ACHN (cell line): ENCODE measurements around the gene ZNF488.

ENCODE experiments used
- DNase-seq: peaks from one replicate; pipeline ENCODE4 v3.0.0-alpha.2; 2015
- in situ Hi-C: cut with HindIII; loops from 2 replicates; pipeline ENCODE4 v1.10.0; 2017; ENCODE audit warnings: low sequenced_read_pairs, low pct_ligation_motif_present, low pct_unique_long_range_greater_than_20kb

The ZNF488 gene

DNA sequence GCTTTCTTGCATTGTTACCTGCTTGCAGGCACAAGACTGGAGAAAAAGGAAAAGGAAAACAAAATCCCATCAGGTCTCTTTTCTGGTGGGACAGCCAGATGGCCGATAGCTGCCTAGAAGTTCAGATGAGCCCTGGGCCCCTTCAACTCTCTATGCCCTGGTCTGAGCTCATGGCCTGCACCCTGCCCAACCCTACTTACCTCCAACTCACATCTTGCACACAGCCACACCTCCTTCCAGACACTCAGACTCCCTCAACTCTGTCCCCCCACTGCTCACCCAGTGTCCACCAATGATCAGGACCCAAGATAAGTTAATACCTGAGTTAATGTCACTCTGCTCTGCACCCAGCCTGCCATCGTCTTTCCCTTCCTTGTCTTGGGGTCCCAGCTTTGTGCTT is 25.0 kb downstream of the ZNF488 start:
- DNase-seq: no peak
- in situ Hi-C loops: no loop called here

DNA sequence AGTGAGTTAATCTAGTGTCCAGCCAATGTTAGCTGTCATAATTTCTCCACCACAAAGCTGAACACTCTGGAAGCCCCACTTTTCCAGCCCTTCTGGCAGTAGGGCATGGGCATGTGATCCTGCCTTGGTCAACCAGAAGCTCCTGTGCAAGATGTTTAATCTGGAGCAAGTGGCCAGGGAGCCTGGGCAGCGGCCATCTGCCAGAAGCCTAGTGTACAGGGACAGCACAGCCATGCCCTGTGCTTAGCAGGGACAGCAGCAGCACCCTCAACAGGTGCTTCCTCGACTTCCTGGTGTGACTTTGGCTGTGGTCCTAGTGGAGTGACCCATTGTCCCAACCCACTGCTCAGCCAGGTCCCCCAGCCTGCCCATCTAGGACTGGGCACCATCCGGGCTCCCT is 25.6 kb downstream of the ZNF488 start:
- no peak for DNase-seq
- in situ Hi-C loops: no loop called here

DNA sequence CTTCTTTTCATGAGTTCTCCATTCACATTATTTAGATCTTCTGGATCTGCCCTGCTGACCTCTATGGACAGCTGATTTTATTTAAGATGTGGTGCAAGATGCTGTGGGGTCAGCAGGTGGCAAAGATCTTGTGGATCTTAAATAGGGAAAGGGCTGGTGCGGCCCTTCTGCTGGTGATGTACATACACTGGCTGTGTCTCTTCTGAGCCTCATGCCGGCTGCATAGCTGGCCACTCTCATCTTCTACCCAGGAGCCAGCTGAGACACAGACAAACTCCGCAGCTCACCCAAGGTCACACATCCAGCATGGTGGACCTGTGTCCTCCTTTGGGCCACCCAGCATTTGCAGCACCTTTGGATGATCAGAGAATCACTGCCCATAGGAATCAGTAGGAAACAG is 26.2 kb downstream of the ZNF488 start:
- no peak for DNase-seq
- in situ Hi-C loops: no loop called here

DNA sequence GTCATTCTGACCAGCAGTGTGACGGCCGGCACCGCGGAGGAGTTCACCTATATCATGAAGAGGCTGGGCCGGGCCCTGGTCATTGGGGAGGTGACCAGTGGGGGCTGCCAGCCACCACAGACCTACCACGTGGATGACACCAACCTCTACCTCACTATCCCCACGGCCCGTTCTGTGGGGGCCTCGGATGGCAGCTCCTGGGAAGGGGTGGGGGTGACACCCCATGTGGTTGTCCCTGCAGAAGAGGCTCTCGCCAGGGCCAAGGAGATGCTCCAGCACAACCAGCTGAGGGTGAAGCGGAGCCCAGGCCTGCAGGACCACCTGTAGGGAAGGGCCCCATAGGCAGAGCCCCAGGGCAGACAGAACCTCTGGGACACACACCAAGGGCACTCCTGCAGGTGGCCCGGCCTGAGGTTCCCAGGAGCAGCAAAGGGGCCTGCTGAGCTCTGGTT is 26.9 kb downstream of the ZNF488 start:
- in situ Hi-C loops: no loop called here
- no peak for DNase-seq

DNA sequence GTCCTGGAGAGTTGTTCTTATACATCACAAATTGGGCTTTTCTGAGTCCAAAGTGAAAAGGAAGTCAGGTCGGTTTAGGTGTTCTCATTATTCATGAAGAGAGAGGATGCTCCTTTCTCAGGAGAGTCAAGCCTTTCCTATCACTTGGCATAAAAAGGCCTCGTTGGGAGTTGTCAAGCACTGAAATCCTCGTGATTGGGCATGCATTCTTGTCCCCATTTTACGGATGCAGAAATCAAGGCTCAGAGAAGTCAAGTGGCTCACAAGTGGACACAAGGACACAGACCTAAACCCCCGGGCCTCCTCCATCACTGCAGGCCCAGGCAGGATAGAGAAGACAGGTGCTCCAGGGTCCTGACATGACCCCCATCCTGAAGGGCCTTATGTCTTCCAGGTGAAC is 27.4 kb downstream of the ZNF488 start:
- in situ Hi-C loops: no loop called here
- DNase-seq: no peak

DNA sequence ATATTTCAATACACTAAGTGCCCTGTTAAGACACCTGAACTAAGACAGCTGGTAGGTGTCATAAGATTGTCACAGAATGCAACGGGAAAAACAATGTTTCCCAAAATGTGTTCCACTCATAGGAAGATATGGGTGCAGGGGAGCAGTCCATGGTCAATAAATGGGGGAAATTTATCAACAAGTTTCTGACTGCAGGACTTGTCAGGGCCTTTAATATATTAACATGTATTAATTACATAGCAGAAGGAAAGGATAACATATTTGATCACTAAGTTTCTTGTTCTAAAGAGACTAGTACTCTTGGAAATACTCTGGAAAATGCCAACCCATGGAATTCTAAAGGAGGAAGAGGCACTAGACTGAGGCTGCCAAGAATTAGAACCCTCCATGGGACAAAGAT is 29.2 kb downstream of the ZNF488 start:
- DNase-seq: no peak
- in situ Hi-C loops: no loop called here

DNA sequence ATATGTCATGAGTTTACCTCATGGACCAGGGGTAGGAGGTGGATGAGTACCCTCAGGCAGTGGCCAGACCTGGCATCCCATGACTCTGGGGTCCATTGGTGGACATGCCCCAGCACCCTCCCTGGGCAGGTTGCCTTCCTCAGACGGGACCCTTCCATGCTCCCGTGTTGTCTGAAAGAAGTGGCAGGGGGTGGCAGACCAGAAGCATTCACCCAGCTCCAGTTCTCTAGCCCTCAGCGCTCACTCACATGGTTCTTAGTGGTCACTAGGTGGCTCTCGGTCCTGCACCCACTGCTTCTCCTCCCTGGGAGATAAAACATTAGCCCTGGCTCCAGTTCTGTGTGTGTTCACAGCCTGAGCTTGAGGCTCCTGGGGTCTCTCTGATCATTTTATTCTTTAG is 29.9 kb downstream of the ZNF488 start:
- peak; percentile 36 for DNase-seq
- in situ Hi-C loops: no loop called here

DNA sequence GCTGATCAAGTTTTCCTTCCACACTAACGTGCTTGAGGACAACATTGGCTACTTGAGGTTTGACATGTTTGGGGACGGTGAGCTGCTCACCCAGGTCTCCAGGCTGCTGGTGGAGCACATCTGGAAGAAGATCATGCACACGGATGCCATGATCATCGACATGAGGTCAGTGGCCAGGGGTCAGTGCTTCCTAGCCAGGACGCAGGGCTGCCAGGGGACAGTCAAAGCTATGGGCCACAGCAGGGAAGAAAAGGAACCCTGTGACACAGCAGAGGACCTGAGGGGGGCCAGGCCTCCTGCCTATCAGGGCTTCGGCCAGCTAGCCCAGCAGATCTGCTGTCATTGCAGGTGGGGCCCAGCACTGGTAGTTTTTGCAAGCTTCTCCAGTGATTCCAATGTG is 30.7 kb downstream of the ZNF488 start:
- in situ Hi-C loops: no loop called here
- DNase-seq: no peak

DNA sequence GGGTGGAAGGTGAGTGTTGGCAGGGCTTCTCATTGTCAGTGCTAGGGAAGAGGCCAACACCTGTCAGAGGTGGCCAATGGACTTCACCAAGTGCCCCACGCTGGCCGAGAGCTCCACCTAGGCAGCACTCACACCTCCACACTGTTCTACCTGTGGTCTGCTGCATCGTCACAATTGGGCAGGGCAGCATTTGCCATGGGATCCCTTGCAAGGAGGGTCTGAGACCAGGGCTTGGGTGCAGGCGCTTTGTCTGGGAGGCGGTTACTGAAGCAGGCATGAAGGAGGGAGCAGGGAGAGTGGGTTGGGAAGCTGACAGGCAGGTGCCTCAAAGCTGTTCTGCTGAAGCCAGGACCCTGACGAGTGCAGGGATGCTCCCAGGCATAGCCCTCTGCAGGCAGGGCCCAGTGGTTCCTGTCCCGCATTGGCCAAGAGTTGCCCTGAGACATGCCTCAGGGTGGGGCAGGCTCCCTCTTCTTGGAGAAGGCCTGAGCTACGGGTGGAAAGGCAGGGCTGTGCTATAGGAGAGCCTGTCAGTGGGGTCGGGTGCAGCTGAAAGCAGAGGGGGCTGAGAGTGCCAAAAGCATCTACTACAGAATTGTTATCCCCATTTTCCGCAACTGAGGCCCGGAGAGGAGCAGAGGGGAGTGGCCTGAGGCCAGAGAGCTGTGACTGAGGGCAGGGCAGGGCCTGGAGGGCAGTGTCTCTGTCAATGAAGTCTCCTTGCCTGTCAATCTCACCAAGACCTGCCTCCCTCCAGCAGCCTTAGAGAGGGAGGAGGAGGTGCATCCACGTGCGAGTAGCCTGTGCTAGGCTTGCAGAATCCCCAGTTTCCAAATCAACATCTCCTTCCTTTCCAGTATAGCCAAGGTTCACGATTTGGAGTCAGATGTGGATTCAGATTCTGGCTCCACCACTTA is 31.9 kb downstream of the ZNF488 start:
- DNase-seq: no peak
- in situ Hi-C loops: no loop called here

DNA sequence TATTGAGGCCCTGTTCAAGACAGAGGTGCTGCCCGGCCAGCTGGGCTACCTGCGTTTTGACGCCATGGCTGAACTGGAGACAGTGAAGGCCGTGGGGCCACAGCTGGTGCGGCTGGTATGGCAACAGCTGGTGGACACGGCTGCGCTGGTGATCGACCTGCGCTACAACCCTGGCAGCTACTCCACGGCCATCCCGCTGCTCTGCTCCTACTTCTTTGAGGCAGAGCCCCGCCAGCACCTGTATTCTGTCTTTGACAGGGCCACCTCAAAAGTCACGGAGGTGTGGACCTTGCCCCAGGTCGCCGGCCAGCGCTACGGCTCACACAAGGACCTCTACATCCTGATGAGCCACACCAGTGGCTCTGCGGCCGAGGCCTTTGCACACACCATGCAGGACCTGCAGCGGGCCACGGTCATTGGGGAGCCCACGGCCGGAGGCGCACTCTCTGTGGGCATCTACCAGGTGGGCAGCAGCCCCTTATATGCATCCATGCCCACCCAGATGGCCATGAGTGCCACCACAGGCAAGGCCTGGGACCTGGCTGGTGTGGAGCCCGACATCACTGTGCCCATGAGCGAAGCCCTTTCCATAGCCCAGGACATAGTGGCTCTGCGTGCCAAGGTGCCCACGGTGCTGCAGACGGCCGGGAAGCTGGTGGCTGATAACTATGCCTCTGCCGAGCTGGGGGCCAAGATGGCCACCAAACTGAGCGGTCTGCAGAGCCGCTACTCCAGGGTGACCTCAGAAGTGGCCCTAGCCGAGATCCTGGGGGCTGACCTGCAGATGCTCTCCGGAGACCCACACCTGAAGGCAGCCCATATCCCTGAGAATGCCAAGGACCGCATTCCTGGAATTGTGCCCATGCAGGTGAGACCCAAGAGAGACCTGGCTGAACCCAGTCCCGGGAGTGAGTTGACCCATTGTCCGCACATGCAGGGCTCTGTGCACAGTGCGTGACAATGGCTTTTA is 33.1 kb downstream of the ZNF488 start:
- no peak for DNase-seq
- in situ Hi-C loops: no loop called here

DNA sequence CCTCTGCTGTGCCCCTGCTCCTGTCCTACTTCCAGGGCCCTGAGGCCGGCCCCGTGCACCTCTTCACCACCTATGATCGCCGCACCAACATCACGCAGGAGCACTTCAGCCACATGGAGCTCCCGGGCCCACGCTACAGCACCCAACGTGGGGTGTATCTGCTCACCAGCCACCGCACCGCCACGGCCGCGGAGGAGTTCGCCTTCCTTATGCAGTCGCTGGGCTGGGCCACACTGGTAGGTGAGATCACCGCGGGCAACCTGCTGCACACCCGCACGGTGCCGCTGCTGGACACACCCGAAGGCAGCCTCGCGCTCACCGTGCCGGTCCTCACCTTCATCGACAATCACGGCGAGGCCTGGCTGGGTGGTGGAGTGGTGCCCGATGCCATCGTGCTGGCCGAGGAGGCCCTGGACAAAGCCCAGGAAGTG is 34.1 kb downstream of the ZNF488 start:
- in situ Hi-C loops: no loop called here
- no peak for DNase-seq

DNA sequence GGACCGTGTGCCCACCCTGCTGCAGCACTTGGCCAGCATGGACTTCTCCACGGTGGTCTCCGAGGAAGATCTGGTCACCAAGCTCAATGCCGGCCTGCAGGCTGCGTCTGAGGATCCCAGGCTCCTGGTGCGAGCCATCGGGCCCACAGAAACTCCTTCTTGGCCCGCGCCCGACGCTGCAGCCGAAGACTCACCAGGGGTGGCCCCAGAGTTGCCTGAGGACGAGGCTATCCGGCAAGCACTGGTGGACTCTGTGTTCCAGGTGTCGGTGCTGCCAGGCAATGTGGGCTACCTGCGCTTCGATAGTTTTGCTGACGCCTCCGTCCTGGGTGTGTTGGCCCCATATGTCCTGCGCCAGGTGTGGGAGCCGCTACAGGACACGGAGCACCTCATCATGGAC is 34.6 kb downstream of the ZNF488 start:
- no peak for DNase-seq
- in situ Hi-C loops: no loop called here

DNA sequence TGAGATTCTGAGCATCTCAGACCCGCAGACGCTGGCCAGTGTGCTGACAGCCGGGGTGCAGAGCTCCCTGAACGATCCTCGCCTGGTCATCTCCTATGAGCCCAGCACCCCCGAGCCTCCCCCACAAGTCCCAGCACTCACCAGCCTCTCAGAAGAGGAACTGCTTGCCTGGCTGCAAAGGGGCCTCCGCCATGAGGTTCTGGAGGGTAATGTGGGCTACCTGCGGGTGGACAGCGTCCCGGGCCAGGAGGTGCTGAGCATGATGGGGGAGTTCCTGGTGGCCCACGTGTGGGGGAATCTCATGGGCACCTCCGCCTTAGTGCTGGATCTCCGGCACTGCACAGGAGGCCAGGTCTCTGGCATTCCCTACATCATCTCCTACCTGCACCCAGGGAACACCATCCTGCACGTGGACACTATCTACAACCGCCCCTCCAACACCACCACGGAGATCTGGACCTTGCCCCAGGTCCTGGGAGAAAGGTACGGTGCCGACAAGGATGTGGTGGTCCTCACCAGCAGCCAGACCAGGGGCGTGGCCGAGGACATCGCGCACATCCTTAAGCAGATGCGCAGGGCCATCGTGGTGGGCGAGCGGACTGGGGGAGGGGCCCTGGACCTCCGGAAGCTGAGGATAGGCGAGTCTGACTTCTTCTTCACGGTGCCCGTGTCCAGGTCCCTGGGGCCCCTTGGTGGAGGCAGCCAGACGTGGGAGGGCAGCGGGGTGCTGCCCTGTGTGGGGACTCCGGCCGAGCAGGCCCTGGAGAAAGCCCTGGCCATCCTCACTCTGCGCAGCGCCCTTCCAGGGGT is 35.2 kb downstream of the ZNF488 start:
- in situ Hi-C loops: no loop called here
- DNase-seq: no peak

DNA sequence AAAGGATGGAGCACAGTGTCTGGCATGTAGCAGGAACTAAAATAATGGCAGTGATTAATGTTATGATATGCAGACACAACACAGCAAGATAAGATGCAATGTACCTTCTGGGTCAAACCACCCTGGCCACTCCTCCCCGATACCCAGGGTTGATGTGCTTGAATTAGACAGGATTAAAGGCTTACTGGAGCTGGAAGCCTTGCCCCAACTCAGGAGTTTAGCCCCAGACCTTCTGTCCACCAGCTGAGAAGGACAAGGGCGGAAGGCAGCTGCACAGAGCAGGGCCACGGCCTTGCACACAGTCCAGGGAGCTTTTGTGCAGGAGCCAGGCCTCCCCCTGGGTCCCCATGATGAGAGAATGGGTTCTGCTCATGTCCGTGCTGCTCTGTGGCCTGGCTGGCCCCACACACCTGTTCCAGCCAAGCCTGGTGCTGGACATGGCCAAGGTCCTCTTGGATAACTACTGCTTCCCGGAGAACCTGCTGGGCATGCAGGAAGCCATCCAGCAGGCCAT is 35.9 kb downstream of the ZNF488 start, which contains the start of gene RBP3:
TSS of gene RBP3 (plus strand) at position 226 of the 514 bp plus-strand sequence. CDS start at position 348, 122 bp downstream.
- in situ Hi-C loops: no loop called here
- DNase-seq: no peak

DNA sequence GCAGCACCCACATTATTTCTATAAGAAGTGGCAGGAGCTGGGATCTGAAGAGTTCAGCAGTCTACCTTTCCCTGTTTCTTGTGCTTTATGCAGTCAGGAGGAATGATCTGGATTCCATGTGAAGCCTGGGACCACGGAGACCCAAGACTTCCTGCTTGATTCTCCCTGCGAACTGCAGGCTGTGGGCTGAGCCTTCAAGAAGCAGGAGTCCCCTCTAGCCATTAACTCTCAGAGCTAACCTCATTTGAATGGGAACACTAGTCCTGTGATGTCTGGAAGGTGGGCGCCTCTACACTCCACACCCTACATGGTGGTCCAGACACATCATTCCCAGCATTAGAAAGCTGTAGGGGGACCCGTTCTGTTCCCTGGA is 36.8 kb downstream of the ZNF488 start:
- in situ Hi-C loops: no loop called here
- no peak for DNase-seq

DNA sequence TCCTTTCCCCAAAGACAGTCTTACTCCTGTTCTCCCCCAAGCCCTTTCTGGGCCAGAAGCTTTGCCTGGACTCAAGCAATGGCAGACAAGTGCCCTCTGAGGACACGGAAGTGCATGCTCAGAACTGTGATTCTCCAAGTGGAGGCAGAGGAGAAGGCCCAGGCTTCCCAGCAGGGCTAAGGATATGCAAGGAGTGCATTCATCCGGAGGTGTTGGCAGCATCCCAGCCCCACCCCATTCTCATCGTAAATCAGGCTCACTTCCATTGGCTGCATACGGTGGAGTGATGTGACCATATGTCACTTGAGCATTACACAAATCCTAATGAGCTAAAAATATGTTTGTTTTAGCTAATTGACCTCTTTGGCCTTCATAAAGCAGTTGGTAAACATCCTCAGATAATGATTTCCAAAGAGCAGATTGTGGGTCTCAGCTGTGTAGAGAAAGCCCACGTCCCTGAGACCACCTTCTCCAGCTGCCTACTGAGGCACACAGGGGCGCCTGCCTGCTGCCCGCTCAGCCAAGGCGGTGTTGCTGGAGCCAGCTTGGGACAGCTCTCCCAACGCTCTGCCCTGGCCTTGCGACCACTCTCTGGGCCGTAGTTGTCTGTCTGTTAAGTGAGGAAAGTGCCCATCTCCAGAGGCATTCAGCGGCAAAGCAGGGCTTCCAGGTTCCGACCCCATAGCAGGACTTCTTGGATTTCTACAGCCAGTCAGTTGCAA is 37.4 kb downstream of the ZNF488 start:
- no peak for DNase-seq
- in situ Hi-C loops: no loop called here

DNA sequence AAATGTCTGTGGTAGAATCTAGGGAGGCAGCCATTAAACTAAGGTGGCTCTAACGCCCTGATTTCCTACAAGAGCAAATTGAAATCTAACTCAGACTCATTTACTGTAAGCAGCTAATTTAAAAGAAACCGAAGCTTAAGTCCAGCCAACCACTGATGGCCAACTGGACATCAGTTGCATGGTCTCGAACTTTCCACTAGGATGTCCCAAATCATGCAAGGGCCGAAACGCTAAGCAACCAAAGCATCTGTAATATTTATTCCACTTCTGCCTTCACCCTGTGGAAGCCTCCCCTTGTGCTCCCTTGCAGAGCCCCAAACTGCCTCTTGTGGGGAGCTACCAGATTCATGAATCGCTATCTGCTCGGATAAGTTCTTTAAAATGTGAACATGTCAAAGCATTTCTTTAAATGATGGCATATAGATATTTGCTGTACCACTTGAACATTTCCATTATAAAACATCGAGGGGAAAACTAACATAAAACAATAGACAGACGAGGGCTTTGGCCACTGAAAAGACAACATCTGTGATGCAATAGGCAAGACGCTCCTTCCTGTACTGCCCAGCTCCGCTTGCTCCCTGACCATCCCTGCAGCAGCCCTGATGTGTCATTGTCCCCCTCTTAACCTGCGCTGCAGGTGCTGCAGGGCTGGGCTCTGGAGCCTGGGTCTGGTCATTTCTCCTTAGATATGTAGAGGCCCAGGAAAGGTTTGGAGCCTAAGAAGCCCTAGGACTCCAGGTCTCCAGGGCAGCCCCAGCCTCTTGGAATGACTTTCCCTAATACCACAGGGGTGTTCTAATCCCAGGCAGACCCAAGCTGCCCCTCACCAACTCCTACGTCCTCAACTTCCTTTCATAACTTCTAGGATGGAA is 38.9 kb downstream of the ZNF488 start:
- in situ Hi-C loops: no loop called here
- no peak for DNase-seq
